AML-193 (cell line): ENCODE results near the gene SLC12A4.
"Not testable (repeated sequence)": the region's sequence is repeated elsewhere in the genome, so short reads cannot be mapped to it uniquely, and the experiment has no call there.

Experiments
- DNase-seq, 2 experiments: peaks; one replicate each; lab custom pipeline; 2025; lab: John Stamatoyannopoulos, UW

SLC12A4 gene

GRCh38 chr16:67987460-67988160, 19.2 kb upstream of the SLC12A4 start:
- DNase-seq: no peak

- DNase-seq: no peak
Observed at GRCh38 chr16:67986949-67987348, 18.5 kb upstream of the SLC12A4 start.

GRCh38 chr16:67982011-67982696, 13.7 kb upstream of the SLC12A4 start:
- no peak for DNase-seq

GRCh38 chr16:67979955-67980678, 11.7 kb upstream of the SLC12A4 start, which contains the start of gene DPEP3:
TSS of gene DPEP3 (minus strand) at chr16:67980499. CDS start at chr16:67980380, 119 bp downstream.
- no peak for DNase-seq

- no peak for DNase-seq
Observed at GRCh38 chr16:67977469-67978227, 9.2 kb upstream of the SLC12A4 start.

- no peak for DNase-seq
Observed at GRCh38 chr16:67977005-67977404, 8.6 kb upstream of the SLC12A4 start.

GRCh38 chr16:67976205-67976604, 7.8 kb upstream of the SLC12A4 start:
- DNase-seq: no peak

GRCh38 chr16:67975321-67976105, 7.1 kb upstream of the SLC12A4 start:
- no peak for DNase-seq

- DNase-seq: not testable (repeated sequence)
Observed at GRCh38 chr16:67972285-67972684, 3.8 kb upstream of the SLC12A4 start.

GRCh38 chr16:67971111-67971510, 2.7 kb upstream of the SLC12A4 start:
- DNase-seq: no peak

- DNase-seq: no peak
Observed at GRCh38 chr16:67969254-67970039, 1.0 kb upstream of the SLC12A4 start.

- peak in 1 of 2 experiments; percentile 13 for DNase-seq
Observed at GRCh38 chr16:67967958-67968399, 458 bp downstream of the SLC12A4 start.

GRCh38 chr16:67967183-67967957, 1.1 kb downstream of the SLC12A4 start:
- peak in 1 of 2 experiments; percentile 12 for DNase-seq

GRCh38 chr16:67966549-67967182, 1.8 kb downstream of the SLC12A4 start:
- peak; percentile 10 to 20 for DNase-seq

- DNase-seq: no peak
Observed at GRCh38 chr16:67965668-67966548, 2.5 kb downstream of the SLC12A4 start.

GRCh38 chr16:67964477-67965131, 3.8 kb downstream of the SLC12A4 start:
- no peak for DNase-seq

GRCh38 chr16:67963662-67964321, 4.6 kb downstream of the SLC12A4 start:
- no peak for DNase-seq
